ENCODE results near the gene PRPS1L1.

Gene PRPS1L1

DNA sequence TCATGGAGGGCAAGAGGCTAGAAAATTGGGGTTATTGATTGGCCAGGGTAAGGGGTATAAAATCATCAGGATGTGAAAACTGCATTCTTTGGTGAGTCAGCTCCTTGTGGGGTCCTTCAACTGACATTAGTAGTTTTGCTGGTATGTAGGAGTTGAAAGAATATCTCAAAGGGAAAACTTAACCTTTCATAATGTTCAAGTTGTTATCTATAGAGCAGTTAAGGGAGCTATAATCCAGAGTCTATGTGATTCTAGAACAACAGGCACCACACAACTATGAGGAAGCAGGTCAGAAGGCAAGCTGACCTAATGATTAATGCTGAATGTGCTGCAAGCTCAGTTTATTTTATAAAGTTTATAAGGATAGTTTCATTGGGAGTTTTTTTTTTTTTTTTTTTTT, 13.7 kb downstream of the PRPS1L1 start:
- DNase-seq (ENCODE audit: low read depth): no peak

DNA sequence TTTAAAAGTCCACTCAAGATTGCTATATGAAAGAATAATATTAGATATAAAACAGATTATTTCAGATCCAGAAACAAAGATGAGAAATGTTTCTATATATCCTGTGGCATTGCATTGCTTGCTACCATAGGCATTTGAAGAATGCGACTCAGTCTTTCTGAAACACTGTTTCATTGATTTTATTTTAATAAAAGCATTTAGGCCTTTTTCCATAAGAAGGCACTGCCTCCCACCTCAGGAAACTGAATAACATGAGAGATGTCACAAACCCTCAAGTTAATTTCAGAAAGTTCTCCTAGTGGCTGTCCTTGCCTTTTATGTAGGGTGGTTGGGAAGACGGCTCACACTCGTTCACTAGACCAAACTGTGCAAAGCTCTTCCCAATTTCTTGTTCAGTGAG, 23.3 kb downstream of the PRPS1L1 start:
- DNase-seq (ENCODE audit: low read depth): no peak

DNA sequence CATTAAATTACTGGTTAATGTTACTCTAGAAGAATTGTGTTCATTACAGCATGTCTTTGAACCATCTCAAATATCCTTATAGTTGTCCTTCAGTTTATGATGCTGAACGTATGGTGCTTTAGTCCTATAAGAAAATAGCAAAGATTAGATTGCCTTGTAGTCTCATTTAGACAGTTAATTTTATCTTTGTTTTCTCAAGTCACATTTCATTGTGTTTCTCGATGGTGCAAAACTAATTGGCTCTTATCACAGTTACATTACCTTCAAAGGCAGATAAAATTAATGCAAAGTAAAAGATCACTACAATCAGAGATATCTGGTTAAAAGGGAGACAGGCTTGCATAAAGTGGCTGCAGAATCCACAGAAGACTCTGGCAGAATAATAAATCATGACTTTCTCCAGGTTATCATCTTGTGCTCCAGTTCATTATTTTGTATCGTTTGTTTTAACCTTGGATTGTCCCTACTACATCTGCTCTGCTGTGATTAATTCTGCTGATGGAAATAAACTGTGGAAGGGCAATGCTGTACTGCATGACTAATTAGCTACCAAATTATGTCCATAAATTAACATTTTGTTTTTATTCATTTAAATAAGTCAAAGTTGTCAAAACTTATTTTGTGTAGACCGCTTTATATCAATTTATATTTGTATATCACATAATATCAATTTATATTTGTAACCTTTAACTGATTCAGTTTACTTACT, 24.2 kb downstream of the PRPS1L1 start:
- no peak for DNase-seq (ENCODE audit: low read depth)

DNA sequence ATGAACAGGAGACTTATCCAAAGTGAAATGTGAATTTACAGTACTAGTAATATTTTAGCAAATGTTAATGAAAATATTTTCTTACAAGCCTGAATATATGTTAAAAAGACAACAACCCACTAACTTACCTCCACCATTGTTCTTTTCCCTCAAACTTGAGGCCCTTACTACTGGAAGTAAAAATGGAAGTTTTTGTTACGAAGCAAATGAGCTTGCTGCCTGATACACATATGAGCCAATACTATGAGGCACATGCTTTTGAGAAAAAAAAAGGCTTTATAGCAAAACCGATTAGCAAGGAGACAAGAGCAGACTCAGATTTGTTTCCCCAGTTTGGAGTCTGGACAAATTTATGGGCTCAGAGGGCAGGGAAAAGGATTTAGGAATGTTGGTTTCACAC, 29.0 kb downstream of the PRPS1L1 start:
- no peak for DNase-seq (ENCODE audit: low read depth)

DNA sequence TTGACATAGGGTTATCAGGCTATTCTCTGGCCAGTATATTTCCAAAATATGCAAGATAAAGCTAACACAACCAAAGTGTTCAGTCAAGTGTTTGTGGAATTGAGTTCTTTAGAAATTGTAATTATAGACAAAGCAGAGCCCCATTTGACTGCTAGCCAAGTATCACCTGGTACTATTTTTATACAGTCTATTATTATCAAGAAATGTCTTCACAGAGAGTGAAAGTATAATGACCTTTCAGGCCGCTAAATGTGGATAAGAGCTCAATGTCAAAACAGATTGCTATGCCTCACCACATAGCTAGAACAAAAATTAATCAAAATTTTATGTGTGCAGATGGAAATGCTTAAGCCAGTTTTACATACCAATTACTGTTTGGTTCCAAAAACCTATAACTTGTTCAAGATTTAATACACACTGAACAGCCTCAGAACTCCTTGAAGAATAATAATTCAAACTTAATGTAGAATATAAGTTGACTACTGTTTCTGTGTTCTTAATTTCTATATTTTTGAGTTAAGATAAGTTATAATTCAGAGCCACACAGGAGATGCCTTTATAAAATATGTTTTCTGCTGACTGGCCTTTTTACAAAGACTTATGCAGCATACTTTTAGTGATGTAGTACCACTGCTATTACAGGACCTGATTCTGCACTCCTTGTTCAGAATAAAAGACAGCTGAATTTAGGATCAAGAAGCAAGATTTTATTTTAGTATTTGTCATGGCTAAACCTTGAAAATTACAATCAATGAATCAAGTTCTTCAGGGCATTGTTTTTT, 31.0 kb downstream of the PRPS1L1 start:
- DNase-seq (ENCODE audit: low read depth): no peak

DNA sequence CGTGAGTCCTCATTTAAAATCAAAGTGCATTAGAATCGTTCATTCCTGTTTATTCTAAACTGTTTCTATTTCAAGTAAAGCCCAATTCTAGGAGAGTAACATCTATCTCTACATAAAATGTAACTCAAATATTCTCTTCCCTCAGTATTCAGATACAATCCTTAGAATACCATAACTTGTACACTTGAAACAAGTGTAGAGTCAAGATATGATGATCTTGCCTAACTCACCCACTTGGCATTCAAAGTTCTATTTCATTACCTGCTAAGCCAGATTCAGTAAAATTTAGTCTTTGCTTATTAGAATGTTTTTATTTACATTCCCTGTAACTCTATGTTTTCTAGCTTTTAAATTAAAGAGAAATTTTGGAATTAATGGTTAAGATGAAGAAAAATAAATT, 31.6 kb downstream of the PRPS1L1 start:
- DNase-seq (ENCODE audit: low read depth): no peak

DNA sequence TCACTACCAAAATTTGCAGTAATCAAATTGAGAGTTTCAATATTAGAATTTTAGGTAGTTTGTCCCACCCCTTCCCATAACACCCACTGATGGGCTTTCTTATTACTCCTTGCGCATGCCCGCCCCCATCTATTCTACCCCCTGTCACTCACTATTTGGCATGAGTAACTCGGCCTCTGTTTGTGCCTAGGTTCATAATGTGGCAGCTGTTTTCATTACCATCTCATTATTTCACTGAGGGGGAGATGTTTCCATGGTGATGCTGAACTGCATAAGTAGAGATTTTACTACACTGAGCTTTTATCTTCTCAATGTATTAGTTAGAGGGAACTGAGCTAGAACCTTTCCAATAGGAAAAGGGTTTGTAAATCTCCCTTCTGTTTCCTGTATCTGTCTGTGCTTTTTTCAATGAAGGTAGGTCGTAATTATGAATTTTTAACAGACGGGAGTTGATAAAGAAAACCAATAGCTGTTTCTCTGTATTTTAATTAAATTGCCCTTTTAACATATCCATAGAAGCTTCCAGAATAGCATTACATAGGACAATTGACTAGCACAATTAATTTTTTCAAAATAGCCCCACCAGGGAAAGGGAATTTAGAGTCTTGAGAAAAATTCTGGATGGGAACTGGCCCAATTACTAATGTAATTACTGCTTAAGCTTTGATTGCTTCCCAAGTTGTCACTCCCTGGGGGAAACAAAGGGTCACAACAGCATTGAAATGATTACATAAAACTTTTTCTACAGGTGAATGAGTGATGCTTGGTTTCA, 33.4 kb downstream of the PRPS1L1 start:
- no peak for DNase-seq (ENCODE audit: low read depth)

DNA sequence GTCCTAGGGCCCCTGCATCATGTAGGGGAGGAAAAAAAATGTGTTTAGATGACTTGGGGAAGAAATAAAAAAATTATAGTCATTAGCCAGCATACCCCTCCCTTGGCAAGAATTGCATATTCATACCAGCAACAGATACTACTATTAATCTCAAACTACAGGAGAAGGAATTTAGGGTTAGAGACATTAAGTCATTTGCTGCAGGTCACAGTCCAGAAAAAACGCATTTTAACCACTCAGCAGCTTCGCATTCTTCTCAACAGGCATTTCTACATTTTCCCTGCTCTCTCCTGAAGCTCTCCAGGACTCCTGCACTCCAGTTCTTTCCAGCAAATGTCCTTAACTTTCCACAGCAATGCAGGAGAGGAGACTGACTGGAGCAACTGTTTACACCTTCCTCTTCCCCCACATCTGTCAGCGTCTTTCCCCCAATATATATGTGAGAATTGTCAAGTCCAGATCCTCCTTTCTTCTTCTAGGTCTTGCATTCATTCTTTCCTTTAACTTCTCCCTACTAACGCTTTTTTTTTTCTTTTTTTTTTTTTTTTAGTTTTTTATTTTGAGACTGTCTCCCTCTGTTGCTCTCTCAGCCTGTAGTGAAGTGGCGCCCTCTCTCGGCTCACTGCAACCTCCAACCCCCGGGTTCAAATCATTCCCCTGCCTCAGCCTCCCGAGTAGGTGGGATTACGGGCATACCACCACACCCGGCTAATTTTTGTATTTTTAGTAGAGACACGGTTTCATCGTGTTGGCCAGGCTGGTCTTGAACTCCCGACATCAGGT, 35.6 kb downstream of the PRPS1L1 start:
- DNase-seq (ENCODE audit: low read depth): no peak

DNA sequence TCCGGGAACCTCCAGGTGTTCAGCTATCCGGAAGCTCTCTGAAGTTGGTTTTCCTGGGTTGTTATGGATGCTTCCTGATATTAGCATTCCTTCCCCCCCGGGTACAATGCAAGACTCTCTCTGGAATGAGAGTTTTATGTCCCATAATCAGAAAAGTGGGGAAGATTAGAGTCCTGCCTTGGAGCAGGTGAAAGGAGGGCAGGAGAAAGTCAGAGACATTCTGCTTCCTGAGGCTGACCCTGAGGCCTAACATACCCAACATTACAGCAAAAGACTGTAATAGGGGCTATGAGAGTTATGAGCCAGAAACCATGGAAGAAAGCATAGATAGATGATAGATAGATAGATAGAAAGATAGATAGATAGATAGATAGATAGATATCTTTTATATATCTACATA, 36.9 kb downstream of the PRPS1L1 start:
- no peak for DNase-seq (ENCODE audit: low read depth)

DNA sequence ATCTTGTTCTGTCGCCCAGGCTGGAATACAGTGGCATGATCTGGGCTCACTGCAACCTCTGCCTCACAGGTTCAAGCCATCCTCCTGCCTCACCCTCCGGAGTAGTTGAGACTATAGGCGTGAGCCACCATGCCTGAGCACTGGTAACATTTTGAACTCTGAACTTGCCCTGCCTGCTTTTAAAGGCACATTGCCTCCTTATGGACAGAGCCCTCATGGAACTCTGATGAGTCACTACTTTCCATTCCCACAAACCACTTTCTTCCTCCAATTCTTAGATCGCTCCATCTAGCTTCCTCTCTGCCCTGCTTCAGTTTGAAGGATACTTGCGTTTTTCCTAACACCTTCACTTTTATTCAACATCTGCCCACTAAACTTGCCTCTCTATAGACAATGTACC, 38.1 kb downstream of the PRPS1L1 start:
- DNase-seq (ENCODE audit: low read depth): peak; percentile 18

DNA sequence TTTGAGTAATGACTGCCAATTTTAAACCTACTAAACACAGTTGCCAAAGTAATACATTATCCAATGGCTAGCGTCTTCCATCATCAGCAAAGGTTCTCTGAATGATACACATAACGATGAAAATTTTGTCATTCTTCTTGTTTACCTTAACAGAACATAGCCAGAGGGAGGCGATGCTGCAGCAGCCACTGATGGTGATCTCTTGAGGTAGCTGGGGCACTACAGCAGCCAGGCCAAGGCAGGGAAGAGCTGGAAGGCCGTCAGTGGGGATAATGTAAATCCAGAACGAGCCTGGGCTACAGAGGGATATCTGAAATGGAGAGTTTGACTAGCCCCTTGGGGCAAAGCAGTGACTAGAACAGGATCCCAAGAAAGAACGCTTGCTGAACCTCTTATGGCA, 38.8 kb downstream of the PRPS1L1 start:
- DNase-seq (ENCODE audit: low read depth): no peak

DNA sequence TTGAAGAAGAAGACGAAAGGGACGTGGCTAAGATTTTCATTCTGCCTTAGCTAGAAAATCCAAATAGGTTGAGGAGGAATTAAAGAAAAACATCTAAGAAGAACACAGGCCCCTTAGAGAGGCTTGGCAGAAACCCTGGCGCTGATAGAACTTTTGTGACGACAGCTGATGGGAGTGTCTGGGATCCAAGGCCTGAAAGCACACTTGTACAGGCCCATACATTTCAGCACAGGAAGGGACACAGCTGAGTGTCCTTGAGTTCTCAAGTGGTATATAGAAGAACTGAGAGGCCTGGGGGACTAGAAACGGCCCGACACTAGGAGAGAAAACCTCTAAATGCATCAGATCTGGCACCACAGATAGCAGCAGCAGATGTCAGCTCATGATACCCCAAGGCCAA, 39.5 kb downstream of the PRPS1L1 start:
- DNase-seq (ENCODE audit: low read depth): no peak

DNA sequence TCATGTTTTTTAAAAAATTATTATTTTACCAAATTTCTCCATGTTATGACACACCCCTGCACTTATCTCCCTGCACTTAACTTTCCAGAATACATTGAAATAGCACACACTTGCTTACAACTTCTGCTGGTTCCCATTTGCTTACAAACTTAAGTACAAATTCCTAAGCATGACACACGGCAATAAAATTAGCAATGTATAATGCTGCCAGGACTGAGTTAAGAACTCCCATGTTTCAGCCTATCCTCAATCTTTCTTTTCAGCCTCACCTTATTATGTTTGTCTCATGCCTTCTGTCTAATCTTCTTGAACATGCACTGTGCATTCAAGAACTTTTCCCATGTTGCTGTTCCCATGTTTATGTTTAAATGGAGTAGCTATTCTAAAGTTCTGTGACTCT, 40.8 kb downstream of the PRPS1L1 start:
- DNase-seq (ENCODE audit: low read depth): peak; percentile 35

DNA sequence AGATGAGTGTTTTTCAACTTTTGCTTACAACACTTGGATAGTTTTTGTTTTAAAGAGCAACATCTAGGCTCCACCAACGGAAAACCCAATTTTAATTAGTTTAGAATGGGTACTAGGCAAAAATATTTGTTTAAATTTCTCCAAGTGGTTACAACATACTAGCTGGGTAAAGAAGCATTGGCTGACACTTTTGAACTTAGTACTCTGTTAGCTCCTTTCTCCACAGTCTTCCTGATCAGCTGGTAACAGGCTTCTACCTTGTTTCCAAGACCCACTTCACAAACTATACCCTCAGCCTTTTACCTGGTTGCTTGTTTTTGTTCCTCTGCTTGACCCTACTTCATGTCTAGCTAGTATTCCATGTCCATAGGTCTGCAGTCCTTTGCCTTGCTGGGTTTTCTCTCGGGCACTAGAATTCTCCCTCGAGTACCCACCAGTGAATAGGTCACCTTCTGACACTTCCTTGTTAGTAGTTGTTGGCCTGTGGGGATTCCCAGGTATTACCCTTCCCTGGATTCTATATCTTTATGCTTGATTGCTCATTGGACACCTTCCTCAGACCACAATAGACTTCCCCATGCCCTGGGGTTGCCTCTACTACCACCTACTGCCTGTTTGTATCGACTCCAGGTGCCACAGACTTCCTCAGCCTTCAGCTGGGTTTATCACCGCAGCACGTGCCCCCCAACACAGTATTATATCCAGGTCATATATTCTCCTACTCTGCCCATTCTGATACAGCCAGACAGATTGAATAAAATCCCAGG, 42.0 kb downstream of the PRPS1L1 start:
- no peak for DNase-seq (ENCODE audit: low read depth)

DNA sequence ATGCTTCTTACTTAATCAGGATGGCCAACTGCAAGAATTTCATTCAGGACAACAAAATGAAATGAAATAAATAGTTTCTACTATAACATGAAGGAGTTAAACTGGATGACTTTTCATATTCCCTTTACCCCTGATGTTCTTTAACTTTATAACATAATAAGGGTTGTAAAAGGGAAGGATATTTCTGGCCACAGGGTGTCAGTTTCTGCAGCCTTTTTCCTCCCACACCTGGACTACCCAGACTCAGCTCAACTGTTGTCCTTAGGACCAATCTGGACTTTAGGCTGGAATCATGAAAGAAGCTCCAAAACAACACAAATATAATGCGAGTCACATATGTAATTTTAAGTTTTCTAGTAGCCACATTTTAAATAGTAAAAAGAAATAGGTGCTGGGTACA, 43.4 kb downstream of the PRPS1L1 start:
- no peak for DNase-seq (ENCODE audit: low read depth)

DNA sequence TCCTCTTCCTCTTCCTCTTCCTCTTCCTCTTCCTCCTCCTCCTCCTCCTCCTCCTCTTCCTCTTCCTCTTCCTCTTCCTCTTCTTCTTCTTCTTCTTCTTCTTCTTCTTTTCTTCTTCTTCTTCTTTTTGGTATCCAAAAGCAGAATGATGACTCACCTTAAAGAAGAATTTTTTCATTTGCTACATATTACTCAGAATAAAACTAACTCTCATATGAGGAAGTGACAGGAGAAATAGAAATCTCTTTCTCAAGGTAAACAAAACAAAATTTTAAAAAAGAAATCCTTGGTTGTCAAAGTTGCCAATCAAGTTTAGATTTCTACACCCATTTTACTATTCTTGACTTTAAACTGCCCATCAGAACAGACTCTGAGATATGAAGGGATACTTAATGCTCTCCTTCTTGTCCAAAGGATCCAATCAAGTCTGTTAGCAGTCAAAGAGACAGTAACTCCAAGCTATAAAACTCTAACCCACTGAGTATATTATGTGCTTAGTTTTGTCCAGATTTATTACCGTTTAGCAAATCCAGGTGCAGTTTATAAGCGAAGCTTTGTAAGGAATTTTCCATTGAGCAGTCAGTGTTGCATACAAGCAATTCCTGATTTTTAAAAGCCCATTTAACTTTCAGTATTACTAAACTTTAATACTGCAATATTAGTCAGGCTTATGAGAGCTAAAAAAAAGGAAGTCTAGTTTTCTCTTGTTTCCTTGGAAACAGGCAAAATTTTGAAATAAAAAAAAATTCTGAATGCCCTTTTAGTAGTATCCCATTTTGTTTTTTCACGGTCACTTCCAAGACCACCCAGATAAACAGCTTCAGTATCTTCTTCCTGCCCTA, 44.2 kb downstream of the PRPS1L1 start:
- DNase-seq (ENCODE audit: low read depth): no peak

DNA sequence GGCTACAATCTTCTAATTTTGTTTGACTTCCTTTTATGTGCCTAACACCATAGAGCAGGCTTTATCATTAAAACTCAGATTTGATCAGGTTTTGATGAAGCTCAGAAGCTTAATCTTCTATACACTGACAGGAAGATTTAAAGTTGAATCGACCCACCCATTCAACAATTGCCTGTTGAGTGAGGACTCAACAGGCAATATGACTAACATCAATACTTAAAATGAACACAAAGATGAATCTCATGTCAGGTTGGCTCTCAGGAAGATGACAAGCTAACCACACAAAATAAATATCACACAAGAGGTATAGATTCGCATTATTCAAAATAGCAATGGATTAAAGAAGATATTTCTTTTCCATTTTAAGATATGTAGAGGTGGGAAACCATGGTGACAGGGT, 50.7 kb downstream of the PRPS1L1 start:
- no peak for DNase-seq (ENCODE audit: low read depth)
